PFSK-1 (cell line): ENCODE data around the gene OAT.

Experiments used
- FOXP2 ChIP-seq: optimal IDR thresholded peaks from 2 replicates; pipeline ENCODE3; 2011; ENCODE audit warnings: borderline replicate concordance, control low read depth, inconsistent platforms; ENCODE audit not compliant: insufficient read depth; ENCODE audit errors: extremely low read length, extremely low read depth
- POLR2AphosphoS5 ChIP-seq: IDR thresholded peaks from 2 replicates; pipeline ENCODE4 v1.6.1; 2012; ENCODE audit warnings: low read depth, mild to moderate bottlenecking, control low read depth, low read length, moderate library complexity
- SIN3A ChIP-seq: IDR thresholded peaks from 2 replicates; pipeline ENCODE4 v1.6.1; 2012; ENCODE audit warnings: mild to moderate bottlenecking, low read length, moderate library complexity, borderline replicate concordance; ENCODE audit not compliant: insufficient read depth
- TAF1 ChIP-seq: IDR thresholded peaks from 2 replicates; pipeline ENCODE4 v1.6.1; 2012; ENCODE audit warnings: low read length, control low read depth, borderline replicate concordance; ENCODE audit not compliant: insufficient read depth
- TF ChIP-seq, protein P1 (sequence below), 2 experiments: IDR thresholded peaks; 2 replicates each; pipeline versions ENCODE4 v1.6.1 to v1.8.0; 2011 to 2012; ENCODE audit warnings: low read depth in 2 of 2, low read length in 2 of 2, control low read depth in 1 of 2, inconsistent platforms in 1 of 2, mild to moderate bottlenecking in 1 of 2, moderate library complexity in 1 of 2; ENCODE audit not compliant: insufficient read depth in 1 of 2

The OAT gene

DNA sequence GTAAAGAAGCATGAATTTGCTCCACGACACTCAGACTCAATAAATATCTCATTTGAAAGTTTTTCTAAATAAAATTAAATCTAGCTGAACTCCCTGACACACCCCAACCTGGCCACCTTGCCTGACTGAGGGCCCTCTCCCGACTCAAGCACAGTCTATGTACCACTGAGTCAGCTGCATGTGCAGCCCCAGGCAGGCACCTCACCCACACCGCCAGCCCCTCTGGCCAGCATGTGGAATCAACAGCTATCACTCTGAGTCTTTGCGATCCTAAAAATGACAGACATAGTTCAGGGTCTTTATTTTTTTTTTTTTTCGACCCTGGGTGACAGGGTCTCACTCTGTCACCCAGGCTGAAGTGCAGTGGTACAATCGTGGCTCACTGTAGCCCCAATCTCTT is 35.2 kb downstream of the OAT start:
- TF ChIP-seq TAF1 (no peak), SIN3A (no peak), POLR2AphosphoS5 (no peak), FOXP2 (no peak)
- TF ChIP-seq, protein P1, sequence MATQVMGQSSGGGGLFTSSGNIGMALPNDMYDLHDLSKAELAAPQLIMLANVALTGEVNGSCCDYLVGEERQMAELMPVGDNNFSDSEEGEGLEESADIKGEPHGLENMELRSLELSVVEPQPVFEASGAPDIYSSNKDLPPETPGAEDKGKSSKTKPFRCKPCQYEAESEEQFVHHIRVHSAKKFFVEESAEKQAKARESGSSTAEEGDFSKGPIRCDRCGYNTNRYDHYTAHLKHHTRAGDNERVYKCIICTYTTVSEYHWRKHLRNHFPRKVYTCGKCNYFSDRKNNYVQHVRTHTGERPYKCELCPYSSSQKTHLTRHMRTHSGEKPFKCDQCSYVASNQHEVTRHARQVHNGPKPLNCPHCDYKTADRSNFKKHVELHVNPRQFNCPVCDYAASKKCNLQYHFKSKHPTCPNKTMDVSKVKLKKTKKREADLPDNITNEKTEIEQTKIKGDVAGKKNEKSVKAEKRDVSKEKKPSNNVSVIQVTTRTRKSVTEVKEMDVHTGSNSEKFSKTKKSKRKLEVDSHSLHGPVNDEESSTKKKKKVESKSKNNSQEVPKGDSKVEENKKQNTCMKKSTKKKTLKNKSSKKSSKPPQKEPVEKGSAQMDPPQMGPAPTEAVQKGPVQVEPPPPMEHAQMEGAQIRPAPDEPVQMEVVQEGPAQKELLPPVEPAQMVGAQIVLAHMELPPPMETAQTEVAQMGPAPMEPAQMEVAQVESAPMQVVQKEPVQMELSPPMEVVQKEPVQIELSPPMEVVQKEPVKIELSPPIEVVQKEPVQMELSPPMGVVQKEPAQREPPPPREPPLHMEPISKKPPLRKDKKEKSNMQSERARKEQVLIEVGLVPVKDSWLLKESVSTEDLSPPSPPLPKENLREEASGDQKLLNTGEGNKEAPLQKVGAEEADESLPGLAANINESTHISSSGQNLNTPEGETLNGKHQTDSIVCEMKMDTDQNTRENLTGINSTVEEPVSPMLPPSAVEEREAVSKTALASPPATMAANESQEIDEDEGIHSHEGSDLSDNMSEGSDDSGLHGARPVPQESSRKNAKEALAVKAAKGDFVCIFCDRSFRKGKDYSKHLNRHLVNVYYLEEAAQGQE (IDR thresholded peaks at IDR 0.05; ENCODE audit: insufficient read depth in 1 of 2, low read depth in 2 of 2, low read length in 2 of 2): no peak

DNA sequence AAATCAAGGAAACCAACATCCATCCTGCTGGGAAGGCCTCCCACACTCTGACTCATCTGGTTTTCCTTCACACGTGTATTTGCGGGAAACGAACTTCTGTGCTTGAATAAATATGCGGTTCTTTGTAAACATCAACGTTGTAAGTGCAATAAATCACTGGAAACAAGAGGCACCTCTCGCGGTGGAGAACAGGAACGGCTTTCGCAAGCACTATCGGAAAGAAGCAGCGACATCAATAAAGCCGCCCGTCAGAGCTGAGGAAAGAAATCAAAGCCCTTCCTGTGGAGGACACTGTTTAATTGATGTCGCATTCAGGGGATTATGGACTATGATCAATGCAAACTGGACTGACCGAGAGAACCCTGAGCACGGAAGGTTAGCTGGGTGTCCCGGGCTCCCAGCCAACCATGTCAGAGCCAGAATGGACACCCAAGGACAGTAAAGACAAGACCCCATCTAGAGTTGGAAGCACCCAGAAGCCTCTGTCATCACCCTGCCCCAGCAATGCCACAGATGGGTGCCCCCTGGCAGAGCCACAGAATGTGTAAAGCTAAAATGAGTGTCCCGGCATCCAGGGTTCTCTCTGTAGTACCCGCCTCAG is 37.6 kb downstream of the OAT start:
- TF ChIP-seq POLR2AphosphoS5: no peak
- no peak for TF ChIP-seq TAF1
- TF ChIP-seq, protein P1 (IDR thresholded peaks at IDR 0.05; ENCODE audit: insufficient read depth in 1 of 2, low read depth in 2 of 2, low read length in 2 of 2): no peak
- peak; percentile 25 for TF ChIP-seq FOXP2
- 0 out of 2 replicates have a peak, but pooled peaks have one; percentile 24 for TF ChIP-seq SIN3A

DNA sequence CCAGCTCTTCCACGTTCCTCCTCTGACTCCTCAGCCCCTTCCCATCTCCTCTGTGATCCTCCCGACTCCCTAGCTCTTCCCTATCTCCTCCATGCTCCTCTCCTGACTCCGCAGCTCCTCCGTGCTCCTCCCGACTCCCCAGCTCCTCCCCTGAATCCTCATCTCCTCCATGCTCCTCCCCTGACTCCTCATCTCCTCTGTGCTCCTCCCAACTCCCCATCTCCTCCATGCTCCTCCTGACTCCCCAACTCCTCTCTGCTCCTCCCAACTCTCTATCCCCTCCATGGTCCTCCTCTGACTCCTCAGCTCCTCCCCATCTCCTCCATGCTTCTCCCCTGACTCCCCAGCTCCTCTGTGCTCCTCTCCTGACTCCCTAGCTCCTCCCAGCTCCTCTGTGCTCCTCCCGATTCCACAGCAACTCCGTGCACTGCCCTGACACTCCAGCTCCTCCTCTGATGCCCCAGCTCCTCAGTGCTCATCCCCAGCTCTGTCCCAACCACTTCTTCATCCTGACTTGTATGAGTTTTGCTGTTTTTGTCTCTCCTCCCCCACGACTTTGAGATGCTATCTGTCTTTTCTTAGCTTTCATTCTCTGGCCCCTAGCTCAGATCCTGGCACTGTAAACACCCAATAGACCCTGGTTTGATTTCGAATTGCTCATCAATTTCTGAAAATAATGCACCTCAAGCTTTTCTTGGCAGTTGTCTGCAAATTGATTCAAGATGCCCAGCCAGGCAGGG is 38.3 kb downstream of the OAT start:
- TF ChIP-seq, protein P1 (IDR thresholded peaks at IDR 0.05; ENCODE audit: insufficient read depth in 1 of 2, low read depth in 2 of 2, low read length in 2 of 2): no peak
- TF ChIP-seq SIN3A: no peak
- no peak for TF ChIP-seq TAF1
- TF ChIP-seq FOXP2: no peak
- no peak for TF ChIP-seq POLR2AphosphoS5

DNA sequence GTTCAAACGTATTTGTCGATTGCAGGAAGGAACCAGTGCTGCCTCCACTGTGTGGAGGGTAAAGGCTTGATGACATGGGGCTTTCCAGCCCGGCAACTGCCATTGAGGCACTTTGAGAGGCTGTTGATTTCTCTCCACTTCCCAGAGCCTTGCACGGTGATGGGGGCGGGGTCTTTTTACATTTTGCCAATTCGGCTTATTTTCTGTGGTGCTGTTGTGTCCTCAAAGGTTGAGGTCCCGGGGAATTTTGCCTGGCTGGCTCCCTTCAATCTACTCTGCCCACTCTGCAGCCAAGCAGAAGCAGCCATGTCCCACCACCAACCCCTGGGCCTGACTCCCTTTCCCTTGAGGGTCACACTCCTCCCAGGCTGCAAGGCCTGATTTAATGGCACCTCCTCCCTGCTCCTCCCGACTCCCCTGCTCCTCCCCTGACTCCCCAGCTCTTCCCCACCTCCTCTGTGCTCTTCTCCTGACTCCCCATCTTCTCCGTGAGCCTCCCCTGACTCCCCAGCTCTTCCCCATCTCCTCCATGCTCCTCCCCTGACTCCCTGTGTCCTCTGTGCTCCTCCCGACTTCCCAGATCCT is 39.0 kb downstream of the OAT start:
- TF ChIP-seq, protein P1 (IDR thresholded peaks at IDR 0.05; ENCODE audit: insufficient read depth in 1 of 2, low read depth in 2 of 2, low read length in 2 of 2): no peak
- no peak for TF ChIP-seq POLR2AphosphoS5
- no peak for TF ChIP-seq FOXP2
- no peak for TF ChIP-seq TAF1
- no peak for TF ChIP-seq SIN3A
